ENCODE results near the gene SH3PXD2B.

- no peak for TF ChIP-seq CEBPB (IDR thresholded peaks at IDR 0.05)
- no peak for TF ChIP-seq YY1 (IDR thresholded peaks at IDR 0.05; ENCODE audit: low read depth)
- no peak for TF ChIP-seq REST (IDR thresholded peaks at IDR 0.05; ENCODE audit: low read depth)
- no peak for TF ChIP-seq EP300 (IDR thresholded peaks at IDR 0.05; ENCODE audit: borderline replicate concordance)
- no peak for TF ChIP-seq CREB1 (IDR thresholded peaks at IDR 0.05; ENCODE audit: low read depth)
- no peak for TF ChIP-seq EGR1 (IDR thresholded peaks at IDR 0.05)
- no peak for TF ChIP-seq FOXM1 (IDR thresholded peaks at IDR 0.05; ENCODE audit: borderline replicate concordance, low read depth)
- no peak for TF ChIP-seq NFIC (IDR thresholded peaks at IDR 0.05)
Measured at GRCh38 chr5:172404746-172405145, 49.6 kb downstream of the SH3PXD2B start.
